Right lobe of liver (tissue), 6 donors: ENCODE data around the gene C16orf78. TPM values are rescaled to one million over a fixed set of nuclear protein-coding genes. Genes with fewer than 3 reads are reported as not detected.
"Not testable (repeated sequence)": the region's sequence is repeated elsewhere in the genome, so short reads cannot be mapped to it uniquely, and the experiment has no call there.

ENCODE experiments used
- ATAC-seq, 4 donors: fragments of 200-7000 bp; cut with Tn5 transposase; one replicate each; pipeline ENCODE4 v1.9.1; 2020; ENCODE audit warnings: mild to moderate bottlenecking in 4 of 4, moderate library complexity in 4 of 4
- DNase-seq, 3 donors: peaks; one replicate each; pipeline ENCODE4 v3.0.0-alpha.2; 2020
- H3K27ac ChIP-seq, 3 donors: fragments of 200-600 bp; one replicate each; pipeline ENCODE4 v1.8.0; 2022
- H3K27me3 ChIP-seq, 2 donors: fragments of 200-600 bp; one replicate each; pipeline ENCODE4 v1.8.0; 2022
- H3K36me3 ChIP-seq, 4 donors: fragments of 200-600 bp; sonication (generic) in 1 of 4; one replicate each; pipeline versions ENCODE4 v1.5.1 to v1.8.0; 2017 to 2022; ENCODE audit warnings: control low read depth in 1 of 4
- H3K4me1 ChIP-seq, 4 donors: fragments of 200-600 bp; sonication (generic) in 1 of 4; one replicate each; pipeline versions ENCODE4 v1.5.1 to v1.8.0; 2017 to 2022; ENCODE audit warnings: control low read depth in 1 of 4
- H3K4me3 ChIP-seq, 3 donors: fragments of 200-600 bp; one replicate each; pipeline ENCODE4 v1.8.0; 2022
- H3K9me3 ChIP-seq, 4 donors: fragments of 200-600 bp; sonication (generic) in 1 of 4; one replicate each; pipeline versions ENCODE4 v1.5.1 to v1.8.0; 2017 to 2022; ENCODE audit warnings: control low read depth in 1 of 4
- CTCF ChIP-seq, 4 donors: fragments of 200-600 bp in 3 of 4; fragments of 450-650 bp in 1 of 4; IDR thresholded peaks; one replicate each; pipeline versions ENCODE4 v1.5.1 to v1.8.0; 2016 to 2022; ENCODE audit warnings: antibody characterized with exemption in 4 of 4, mild to moderate bottlenecking in 2 of 4
- POLR2A ChIP-seq: fragments of 450-650 bp; IDR thresholded peaks from one replicate; pipeline ENCODE4 v1.6.1; 2017; ENCODE audit warnings: antibody characterized with exemption, mild to moderate bottlenecking
- WGBS: methylation state at CpG from one replicate; pipeline ENCODE4 v1.1.6; 2018; ENCODE audit warnings: low coverage, low lambda C conversion rate; ENCODE audit not compliant: insufficient coverage; ENCODE audit errors: missing lambda C conversion rate; 5-methylcytosine and 5-hydroxymethylcytosine counted together
- intact Hi-C, 2 donors: fragments of 100-400 bp; cut with DNase I; formaldehyde crosslinking; loops; one replicate each; pipeline versions ENCODE4 v1.11.2 to v1.14.1; 2022
- total RNA-seq, 6 experiments: library from RNA; depleted of rRNA in 2 of 6; stranded (reverse); fragments of >200 nt in 2 of 6; fragmentation: NEBNext Ultra II Directional in 3 of 6; extraction: Animal tissue kit (Norgen Biotek cat#: 25700) in 3 of 6; gene quantifications; one replicate each; pipeline versions ENCODE4 v1.1.0 to v1.2.4, GENCODE V29; 2016 to 2023
- donor health status: DM: no; HTN: yes; CAD: no.
- donor health status: DM: no; HTN: no; CAD: no.
- donor health status: DM: no; HTN: no; CAD: no.
- donor health status: DM: no; HTN: yes; CAD: no.
- donor health status: DM: no; HTN: yes; CAD: no.

The C16orf78 gene
- total RNA-seq, 6 experiments from 2014 or later = not detected

GRCh38 chr16:49359591-49359990 is 14.0 kb upstream of the C16orf78 start:
- no peak overlapping the region for H3K4me3 ChIP-seq
- H3K4me1 ChIP-seq = no peaks in the 10 kb centered on the region
- ATAC-seq (no peak), DNase-seq (no peak)
- H3K36me3 ChIP-seq = no peaks in the 10 kb centered on the region
- no peaks in the 10 kb centered on the region for H3K27me3 ChIP-seq
- intact Hi-C loops = loop anchor here in 1 of 2 donors (10.0 kb wide), 1 partner anchor 365 kb away; no protein-coding TSS in a partner anchor
- TF ChIP-seq CTCF (IDR thresholded peaks at IDR 0.05) = no peak
- TF ChIP-seq POLR2A = no peak
- no peaks in the 10 kb centered on the region for H3K9me3 ChIP-seq
- H3K27ac ChIP-seq = no peak overlapping the region
- WGBS = 9% methylated on average over 4 of the region's 4 CpGs

GRCh38 chr16:49361731-49362130 is 11.9 kb upstream of the C16orf78 start:
- H3K4me1 ChIP-seq, DNase-seq, ATAC-seq, H3K36me3 ChIP-seq, H3K27me3 ChIP-seq, H3K9me3 ChIP-seq, intact Hi-C loops, H3K27ac ChIP-seq, H3K4me3 ChIP-seq: not testable (repeated sequence)
- WGBS = 66% methylated on average over 5 of the region's 6 CpGs

GRCh38 chr16:49362230-49362629 is 11.4 kb upstream of the C16orf78 start:
- Histone ChIP-seq H3K36me3 (no peaks in the 10 kb centered on the region), H3K9me3 (no peaks in the 10 kb centered on the region), H3K4me3 (no peak overlapping the region), H3K27ac (no peak overlapping the region), H3K4me1 (no peaks in the 10 kb centered on the region), H3K27me3 (no peaks in the 10 kb centered on the region)
- no peak for TF ChIP-seq CTCF (IDR thresholded peaks at IDR 0.05)
- no peak for TF ChIP-seq POLR2A
- WGBS = 90% methylated on average over 2 of the region's 3 CpGs
- DNase-seq (no peak), ATAC-seq (no peak)
- intact Hi-C loops = no loop called here

GRCh38 chr16:49365711-49366509 is 7.7 kb upstream of the C16orf78 start:
- no peak for DNase-seq

More at GRCh38 chr16:49365711-49366509, 7.7 kb upstream of the C16orf78 start:
- TF ChIP-seq POLR2A (no peak), CTCF (IDR thresholded peaks at IDR 0.05) (no peak)
- no peak overlapping the region for H3K27ac ChIP-seq
- no peak for ATAC-seq
- H3K27me3 ChIP-seq = no peaks in the 10 kb centered on the region
- 57% methylated on average over 4 of the region's 4 CpGs for WGBS
- no peak overlapping the region for H3K4me3 ChIP-seq
- no peaks in the 10 kb centered on the region for H3K9me3 ChIP-seq
- no peaks in the 10 kb centered on the region for H3K36me3 ChIP-seq
- intact Hi-C loops = no loop called here
- H3K4me1 ChIP-seq = no peaks in the 10 kb centered on the region
